HL-60 (cell line): ENCODE results near the gene KDELR1.

ENCODE experiments used
- CTCF ChIP-seq: IDR thresholded peaks from one replicate; pipeline ENCODE4 v1.5.1; 2011; ENCODE audit warnings: low read length, control low read depth, inconsistent platforms; ENCODE audit not compliant: insufficient read depth
- REST ChIP-seq: IDR thresholded peaks from 2 replicates; pipeline ENCODE4 v1.6.1; 2012; ENCODE audit warnings: low read depth; ENCODE audit not compliant: insufficient replicate concordance

DNA sequence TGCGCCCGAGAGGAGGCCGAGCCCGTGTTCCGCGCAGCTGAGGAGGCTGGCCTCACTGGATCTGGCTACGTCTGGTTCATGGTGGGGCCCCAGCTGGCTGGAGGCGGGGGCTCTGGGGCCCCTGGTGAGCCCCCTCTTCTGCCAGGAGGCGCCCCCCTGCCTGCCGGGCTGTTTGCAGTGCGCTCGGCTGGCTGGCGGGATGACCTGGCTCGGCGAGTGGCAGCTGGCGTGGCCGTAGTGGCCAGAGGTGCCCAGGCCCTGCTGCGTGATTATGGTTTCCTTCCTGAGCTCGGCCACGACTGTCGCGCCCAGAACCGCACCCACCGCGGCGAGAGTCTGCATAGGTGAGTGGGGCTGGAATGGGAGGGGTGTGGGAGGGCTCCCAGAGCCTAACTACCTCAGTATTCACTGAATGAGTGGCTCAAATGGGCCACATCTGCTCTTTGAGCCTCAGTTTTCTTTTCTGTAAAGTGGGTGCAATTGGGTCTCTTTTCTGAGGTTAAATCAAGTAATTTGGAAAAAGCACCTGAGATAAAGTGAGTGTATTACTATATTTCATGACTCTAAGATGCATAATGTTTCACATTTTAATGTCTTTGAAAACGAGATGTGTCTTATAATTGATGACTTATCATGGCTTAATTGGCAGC, 13.8 kb upstream of the KDELR1 start:
- TF ChIP-seq CTCF, result no peak
- no peak for TF ChIP-seq REST
